Activated CD8-positive, alpha-beta memory T cell treated with anti-CD3 and anti-CD28 coated beads, Interleukin-2, amount 50 U/mL, for 4 hours (primary cell): ENCODE measurements around the gene AMPD3.

Experiments used
- DNase-seq: peaks from one replicate; pipeline ENCODE4 v3.0.0-alpha.2; 2020

Gene AMPD3

GRCh38 chr11:10462746-10463300 is 7.8 kb downstream of the AMPD3 start:
- DNase-seq, result no peak

GRCh38 chr11:10473371-10473770 is 18.3 kb downstream of the AMPD3 start:
- no peak for DNase-seq

- DNase-seq, result no peak
Measured at GRCh38 chr11:10474551-10474950, 19.5 kb downstream of the AMPD3 start.

- DNase-seq, result no peak
Measured at GRCh38 chr11:10476342-10476741, 21.3 kb downstream of the AMPD3 start.

- no peak for DNase-seq
Measured at GRCh38 chr11:10476927-10477689, 22.0 kb downstream of the AMPD3 start.

- DNase-seq, result no peak
Measured at GRCh38 chr11:10477690-10478046, 22.6 kb downstream of the AMPD3 start.

- DNase-seq, result no peak
Measured at GRCh38 chr11:10478066-10478465, 23.0 kb downstream of the AMPD3 start.

- DNase-seq, result no peak
Measured at GRCh38 chr11:10478574-10479550, 23.8 kb downstream of the AMPD3 start.

- DNase-seq, result no peak
Measured at GRCh38 chr11:10480026-10480425, 25.0 kb downstream of the AMPD3 start.

GRCh38 chr11:10480760-10481159 is 25.7 kb downstream of the AMPD3 start:
- DNase-seq, result no peak

GRCh38 chr11:10481560-10482349 is 26.7 kb downstream of the AMPD3 start:
- no peak for DNase-seq

GRCh38 chr11:10483174-10483573 is 28.1 kb downstream of the AMPD3 start:
- no peak for DNase-seq

- DNase-seq, result no peak
Measured at GRCh38 chr11:10483584-10483983, 28.5 kb downstream of the AMPD3 start.

GRCh38 chr11:10484461-10485180 is 29.6 kb downstream of the AMPD3 start:
- DNase-seq, result no peak

GRCh38 chr11:10485646-10486045 is 30.6 kb downstream of the AMPD3 start:
- DNase-seq, result no peak

- no peak for DNase-seq
Measured at GRCh38 chr11:10486161-10486840, 31.2 kb downstream of the AMPD3 start.

- DNase-seq, result no peak
Measured at GRCh38 chr11:10487002-10487647, 32.1 kb downstream of the AMPD3 start.

- no peak for DNase-seq
Measured at GRCh38 chr11:10488121-10488933, 33.3 kb downstream of the AMPD3 start.

- DNase-seq, result no peak
Measured at GRCh38 chr11:10488934-10489691, 34.0 kb downstream of the AMPD3 start.
